GM12878 (cell line): Measurements from ENCODE around the gene TNP2. TPM values are rescaled to one million over a fixed set of nuclear protein-coding genes. Genes with fewer than 3 reads are reported as not detected.
"Not testable (repeated sequence)": the region's sequence is repeated elsewhere in the genome, so short reads cannot be mapped to it uniquely, and the experiment has no call there.

ENCODE experiments used
- ATAC-seq: fragments of 200-7000 bp; cut with Tn5 transposase; 3 replicates; pipeline ENCODE4 v1.9.1; 2020; ENCODE audit warnings: mild to moderate bottlenecking, moderate library complexity
- BruUV-seq: library from RNA; stranded (reverse); fragments of 400-500 nt; replicated peaks from 2 replicates; lab custom pipeline; 2021; lab: Mats Ljungman, UMichigan
- CTCF ChIA-PET: fragments of 300-600 bp; sonication (Branson Sonifier 250); formaldehyde crosslinking; extraction: SDS; loops from one replicate; lab custom pipeline; 2021; ENCODE audit warnings: inconsistent platforms; lab: Yijun Ruan, JAX
- POLR2A ChIA-PET: fragments of 350-600 bp; formaldehyde crosslinking; extraction: SDS; loops from one replicate; lab custom pipeline; 2021; ENCODE audit warnings: inconsistent platforms; lab: Charles Lee
- RAD21 ChIA-PET: fragments of 300-600 bp; sonication (Branson Sonifier 250); formaldehyde crosslinking; loops from one replicate; lab custom pipeline; 2023; ENCODE audit warnings: antibody characterized with exemption; ENCODE audit not compliant: unreplicated experiment; lab: Charles Lee
- SMC1A ChIA-PET: fragments of 300-600 bp; sonication (Branson Sonifier 250); formaldehyde crosslinking; loops from one replicate; lab custom pipeline; 2023; ENCODE audit not compliant: unreplicated experiment, uncharacterized antibody; lab: Charles Lee
- DNase-seq: peaks from one replicate; pipeline ENCODE4 v3.0.0-alpha.2; 2011; ENCODE audit warnings: low read depth, low spot score
- FAIRE-seq: peaks from 3 replicates; lab custom pipeline; 2011; peaks lifted over from hg19 to GRCh38; lab: Jason Lieb, UNC
- H2AFZ ChIP-seq: 2 replicates; pipeline ENCODE4 v1.6.0; 2011; ENCODE audit warnings: low read depth, low read length, control low read depth; ENCODE audit not compliant: control insufficient read depth
- H3K27ac ChIP-seq: 2 replicates; pipeline ENCODE4 v1.5.1; 2011; ENCODE audit warnings: control low read depth; ENCODE audit not compliant: control insufficient read depth, insufficient read depth
- H3K27me3 ChIP-seq, 2 experiments: replicated peaks in 1 of 2; 2 replicates each; pipeline versions ENCODE4 v1.6.0 to v1.6.1; 2011; ENCODE audit warnings: low read length in 1 of 2; ENCODE audit not compliant: control insufficient read depth in 2 of 2, insufficient read depth in 2 of 2
- H3K36me3 ChIP-seq, 2 experiments: 2 replicates each; pipeline ENCODE4 v1.5.1; 2011; ENCODE audit warnings: low read length in 1 of 2; ENCODE audit not compliant: control insufficient read depth in 2 of 2, insufficient read depth in 2 of 2
- H3K4me1 ChIP-seq: 2 replicates; pipeline ENCODE4 v1.6.1; 2011; ENCODE audit warnings: mild to moderate bottlenecking, low read length, moderate library complexity, mixed read lengths; ENCODE audit not compliant: control insufficient read depth, insufficient read depth
- H3K4me2 ChIP-seq: 2 replicates; pipeline ENCODE4 v1.6.0; 2011; ENCODE audit warnings: control low read depth; ENCODE audit not compliant: control insufficient read depth, insufficient read depth
- H3K4me3 ChIP-seq: fragments of 200-600 bp; sonication (generic); 2 replicates; pipeline ENCODE4 v1.5.1; 2016
- H3K79me2 ChIP-seq: 2 replicates; pipeline ENCODE4 v1.6.0; 2011; ENCODE audit warnings: low read length; ENCODE audit not compliant: control insufficient read depth, insufficient read depth
- H3K9ac ChIP-seq: 2 replicates; pipeline ENCODE4 v1.8.0; 2011; ENCODE audit warnings: low read length, control low read depth, mixed read lengths; ENCODE audit not compliant: control insufficient read depth, insufficient read depth
- H3K9me3 ChIP-seq: replicated peaks from 3 replicates; pipeline ENCODE4 v1.5.1; 2011; ENCODE audit warnings: mild to moderate bottlenecking, low read length; ENCODE audit not compliant: control insufficient read depth, insufficient read depth
- H4K20me1 ChIP-seq: 2 replicates; pipeline ENCODE4 v1.6.0; 2011; ENCODE audit not compliant: control insufficient read depth, insufficient read depth
- ATF2 ChIP-seq: IDR thresholded peaks from 2 replicates; pipeline ENCODE4 v1.6.1; 2012; ENCODE audit warnings: low read length, inconsistent platforms
- CBX5 ChIP-seq: sonication (generic); IDR thresholded peaks from 2 replicates; pipeline ENCODE4 v1.6.1; 2016; ENCODE audit warnings: low read depth, moderate library complexity, mild to moderate bottlenecking, inconsistent platforms
- CREM ChIP-seq: IDR thresholded peaks from 2 replicates; pipeline ENCODE4 v1.6.1; 2014; ENCODE audit warnings: antibody characterized with exemption, low read depth
- EP300 ChIP-seq, 2 experiments: fragments of 150-350 bp in 1 of 2; IDR thresholded peaks; 2 replicates each; pipeline ENCODE4 v1.6.1; 2011 to 2012; ENCODE audit warnings: low read depth in 2 of 2, low read length in 2 of 2, borderline replicate concordance in 1 of 2, improper control_type of control experiment in 1 of 2, inconsistent platforms in 1 of 2; ENCODE audit not compliant: control insufficient read depth in 1 of 2
- ETV6 ChIP-seq, 2 experiments: fragments of 450-650 bp in 1 of 2; IDR thresholded peaks in 1 of 2; conservative IDR thresholded peaks in 1 of 2; 2 replicates each; pipeline ENCODE4 v1.6.1; 2014; ENCODE audit warnings: antibody characterized with exemption in 1 of 2, borderline replicate concordance in 1 of 2, low read depth in 1 of 2, mild to moderate bottlenecking in 1 of 2, moderate library complexity in 1 of 2
- FOXM1 ChIP-seq: IDR thresholded peaks from 2 replicates; pipeline ENCODE4 v1.6.1; 2012; ENCODE audit warnings: low read depth, mild to moderate bottlenecking, inconsistent platforms, low read length, moderate library complexity
- HDGF ChIP-seq: fragments of 450-650 bp; IDR thresholded peaks from 2 replicates; pipeline ENCODE4 v1.6.1; 2016; ENCODE audit warnings: antibody characterized with exemption
- KLF5 ChIP-seq: fragments of 450-650 bp; IDR thresholded peaks from 2 replicates; pipeline ENCODE4 v1.6.1; 2014; ENCODE audit warnings: mild to moderate bottlenecking; ENCODE audit not compliant: partially characterized antibody
- MLLT1 ChIP-seq: fragments of 450-650 bp; IDR thresholded peaks from 2 replicates; pipeline ENCODE4 v1.6.1; 2016; ENCODE audit warnings: mild to moderate bottlenecking
- MTA2 ChIP-seq: fragments of 450-650 bp; IDR thresholded peaks from 2 replicates; pipeline ENCODE4 v1.6.1; 2016; ENCODE audit warnings: low read depth, mild to moderate bottlenecking, moderate library complexity
- NFIC ChIP-seq: IDR thresholded peaks from 2 replicates; pipeline ENCODE4 v1.6.1; 2012; ENCODE audit warnings: low read depth, mild to moderate bottlenecking, inconsistent platforms, low read length, moderate library complexity
- PAX5 ChIP-seq: IDR thresholded peaks from 2 replicates; pipeline ENCODE4 v1.6.1; 2011; ENCODE audit warnings: low read depth, low read length, borderline replicate concordance
- RELB ChIP-seq: fragments of 450-650 bp; IDR thresholded peaks from 2 replicates; pipeline ENCODE4 v1.6.1; 2017; ENCODE audit warnings: low read depth, mild to moderate bottlenecking, moderate library complexity
- RUNX3 ChIP-seq: IDR thresholded peaks from 2 replicates; pipeline ENCODE4 v1.6.1; 2012; ENCODE audit warnings: low read length, inconsistent platforms
- SMAD1 ChIP-seq: fragments of 450-650 bp; IDR thresholded peaks from 2 replicates; pipeline ENCODE4 v1.6.1; 2018; ENCODE audit warnings: mild to moderate bottlenecking, low read depth; ENCODE audit not compliant: partially characterized antibody
- TCF3 ChIP-seq: IDR thresholded peaks from 2 replicates; pipeline ENCODE4 v1.6.1; 2012; ENCODE audit warnings: low read depth, mild to moderate bottlenecking, low read length, borderline replicate concordance; ENCODE audit not compliant: insufficient read depth
- WRNIP1 ChIP-seq: IDR thresholded peaks from 2 replicates; pipeline ENCODE4 v1.6.1; 2011; ENCODE audit warnings: low read depth, low read length, improper control_type of control experiment, borderline replicate concordance
- YY1 ChIP-seq: IDR thresholded peaks from 2 replicates; pipeline ENCODE4 v1.6.1; 2011; ENCODE audit warnings: low read depth, mild to moderate bottlenecking, low read length
- ZNF24 ChIP-seq: fragments of 450-650 bp; IDR thresholded peaks from 2 replicates; pipeline ENCODE4 v1.6.1; 2017; ENCODE audit warnings: antibody characterized with exemption, mild to moderate bottlenecking
- WGBS: methylation state at CpG from one replicate; pipeline ENCODE4 v1.1.6; 2016; ENCODE audit warnings: low lambda C conversion rate; ENCODE audit not compliant: insufficient replicate concordance, insufficient coverage; ENCODE audit errors: missing lambda C conversion rate; 5-methylcytosine and 5-hydroxymethylcytosine counted together
- in situ Hi-C: fragments of 300-500 bp; cut with MboI; formaldehyde crosslinking; loops from 9 replicates; pipeline ENCODE4 v1.14.3; 2018; ENCODE audit warnings: mixed read lengths
- intact Hi-C: fragments of 100-400 bp; cut with micrococcal nuclease; formaldehyde crosslinking; loops from one replicate; pipeline ENCODE4 v1.14.2; 2022; ENCODE audit not compliant: unreplicated experiment
- polyA plus RNA-seq, 11 experiments: library from polyadenylated mRNA; depleted of rRNA in 4 of 11; unstranded in 6 of 11; stranded (reverse) in 5 of 11; fragments of >200 nt; fragmentation: Nextera tagmentation in 4 of 11; fragmentation: Illumina TruSeq in 1 of 11; extraction: Ambion mirVana in 4 of 11; extraction: Trizol in 1 of 11; gene quantifications; 1 replicate in 1 of 11; 2 replicates in 10 of 11; pipeline versions ENCODE4 v1.2.1 to v1.2.3, GENCODE V29; 2011 to 2016; ENCODE audit warnings: inconsistent platforms in 2 of 11, missing spikeins in 2 of 11, low read depth in 1 of 11
- total RNA-seq, 4 experiments: library from RNA; depleted of rRNA in 3 of 4; stranded (reverse); fragments of >200 nt in 3 of 4; fragmentation: Illumina TruSeq in 1 of 4; extraction: Trizol in 1 of 4; gene quantifications; 2 replicates each; pipeline versions ENCODE4 v1.2.1 to v1.2.3, GENCODE V29; 2013 to 2021

The TNP2 gene
- total and polyA plus RNA-seq, 10 of the 15 experiments (the other 5 are each of a cell fraction or from before 2014, with no cell fraction given): not detected

- H3K79me2 ChIP-seq, H3K27me3 ChIP-seq, H3K36me3 ChIP-seq, H3K4me3 ChIP-seq, H4K20me1 ChIP-seq, in situ Hi-C loops, H3K9me3 ChIP-seq, FAIRE-seq, BruUV-seq: not testable (repeated sequence)
- intact Hi-C loops: loop anchor here (1.0 to 5.0 kb wide), 5 partner anchors 12 to 334 kb away; no protein-coding TSS in a partner anchor
- peak overlapping the region; percentile 45; the same call in 1 of the 2 replicates for H2AFZ ChIP-seq
- SMC1A ChIA-PET: interaction anchor here (0.9 to 8.4 kb wide), 26 partner anchors 11 to 348 kb away, joined by 3 to 194 read pairs (median 8); partner anchors contain the start of genes PRM2, SOCS1 and TNP2
- peak; percentile 53 for ATAC-seq
- CTCF ChIA-PET: interaction anchor here (0.6 to 7.4 kb wide), 14 partner anchors 11 to 333 kb away, joined by 3 to 104 read pairs (median 6); partner anchors contain the start of gene SOCS1
- peak; percentile 91 for DNase-seq
- WGBS: 58% methylated on average over 13 of the region's 13 CpGs
- H3K4me1 ChIP-seq: peaks cover 60% of the 10 kb centered on the region
- H3K9ac ChIP-seq: peak overlapping the region; percentile 69
- H3K4me2 ChIP-seq: peak overlapping the region; percentile 46
- RAD21 ChIA-PET: interaction anchor here (0.7 to 6.8 kb wide), 25 partner anchors 12 to 350 kb away, joined by 3 to 206 read pairs (median 13); partner anchors contain the start of gene SOCS1
- H3K27ac ChIP-seq: peak overlapping the region; percentile 91
- POLR2A ChIA-PET: interaction anchor here (0.8 to 6.0 kb wide), 13 partner anchors 11 to 350 kb away, joined by 3 to 85 read pairs (median 6); partner anchors contain the start of gene SOCS1
- TF ChIP-seq CREM: peak; percentile 88
- peak in 1 of 2 experiments; percentile 64; a peak in 1 of 4 replicates for TF ChIP-seq ETV6 (conservative IDR thresholded peaks at IDR 0.05 in 1 of 2, IDR thresholded peaks at IDR 0.05 in 1 of 2; ENCODE audit: borderline replicate concordance in 1 of 2, low read depth in 1 of 2)
- peak; percentile 92 for TF ChIP-seq TCF3
- TF ChIP-seq MTA2: peak; percentile 84
- 0 out of 2 replicates have a peak, but pooled peaks have one; percentile 72 for TF ChIP-seq WRNIP1
- TF ChIP-seq EP300 (IDR thresholded peaks at IDR 0.05; ENCODE audit: borderline replicate concordance in 1 of 2, control insufficient read depth in 1 of 2, low read depth in 2 of 2, low read length in 2 of 2): peak; percentile 92 to 95; a peak in 3 of 4 replicates
- TF ChIP-seq PAX5: peak; percentile 89
- TF ChIP-seq ZNF24: peak; percentile 80
- TF ChIP-seq FOXM1: peak; percentile 94
- peak; percentile 98 for TF ChIP-seq ATF2
- peak; percentile 24; the same call in 1 of the 2 replicates for TF ChIP-seq CBX5
- peak; percentile 99 for TF ChIP-seq RUNX3
- TF ChIP-seq YY1: peak; percentile 75; the same call in 1 of the 2 replicates
- peak; percentile 95 for TF ChIP-seq SMAD1
- TF ChIP-seq KLF5: peak; percentile 87
- TF ChIP-seq RELB: peak; percentile 89
- peak; percentile 96 for TF ChIP-seq MLLT1
- TF ChIP-seq HDGF: peak; percentile 86
- TF ChIP-seq NFIC: peak; percentile 91
Measured at GRCh38 chr16:11298950-11299547, 29.9 kb upstream of the TNP2 start.
